NCI-H82 treated with DMSO at 0.1 percent for 48 hours (cell line): ENCODE results near the gene XCL1.

Experiments
- DNase-seq: peaks from one replicate; lab custom pipeline; 2025; ENCODE audit not compliant: unreplicated experiment; lab: John Stamatoyannopoulos, UW

The XCL1 gene

DNA sequence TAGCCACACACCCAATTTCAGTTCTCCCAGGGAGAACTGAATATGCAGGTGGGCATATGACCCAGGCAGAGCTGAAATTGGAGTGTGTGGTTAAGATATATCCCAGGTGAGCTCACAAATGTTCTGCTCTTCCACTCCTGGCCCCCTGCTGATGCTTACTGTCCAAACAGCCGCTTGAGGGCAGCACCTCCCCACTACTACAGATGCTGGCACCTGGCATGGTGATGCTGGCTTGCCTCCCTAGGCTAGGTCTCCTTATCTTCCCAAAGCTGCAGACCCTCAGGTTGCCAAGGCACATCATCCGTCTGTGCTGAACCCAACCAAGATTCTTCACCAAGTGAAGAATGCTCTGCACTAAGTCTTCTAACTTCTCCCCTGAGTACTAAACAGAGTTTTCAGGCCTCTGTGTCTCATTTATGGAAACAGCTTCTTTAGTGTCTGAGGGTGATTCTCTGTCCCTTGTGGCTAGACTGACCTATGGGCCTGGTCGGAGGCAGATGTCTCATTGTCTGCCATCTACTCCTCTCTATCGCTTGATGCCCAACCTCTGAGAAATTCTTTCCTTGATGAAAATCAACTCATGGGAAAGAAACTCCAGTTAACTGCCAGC, 27.2 kb downstream of the XCL1 start:
- DNase-seq, result peak; percentile 56

- no peak for DNase-seq
Observed at GRCh38 chr1:168605443-168605842, 29.0 kb downstream of the XCL1 start.

- no peak for DNase-seq
Observed at GRCh38 chr1:168606096-168606495, 29.7 kb downstream of the XCL1 start.

DNA sequence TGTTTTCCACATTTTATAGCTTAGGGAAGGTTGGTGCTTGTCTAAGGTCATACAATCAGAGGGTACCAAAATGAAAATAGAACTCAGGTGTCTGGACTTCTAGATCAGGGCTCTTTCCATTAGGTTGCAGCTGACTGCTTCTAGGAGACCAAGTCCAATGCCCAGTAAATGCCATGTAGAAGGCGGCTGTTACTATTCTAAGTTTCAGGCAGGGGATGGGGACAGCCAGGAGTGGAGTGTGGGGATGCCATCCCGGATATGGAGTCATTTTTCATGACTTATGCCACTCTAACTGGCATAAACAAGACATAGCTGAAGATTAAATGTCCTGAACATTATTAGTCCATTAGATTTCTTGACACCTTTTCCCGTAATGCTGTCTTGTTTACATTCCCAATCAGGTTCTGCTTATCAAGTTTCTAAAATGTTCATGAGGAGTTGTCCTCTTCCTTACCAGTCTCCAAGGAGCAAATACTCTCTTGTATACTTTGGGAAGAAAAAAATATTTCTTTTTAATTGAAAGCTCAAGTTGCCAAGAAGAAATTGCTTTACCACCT, 31.5 kb downstream of the XCL1 start:
- no peak for DNase-seq

GRCh38 chr1:168608796-168609715, 32.7 kb downstream of the XCL1 start:
- no peak for DNase-seq

DNA sequence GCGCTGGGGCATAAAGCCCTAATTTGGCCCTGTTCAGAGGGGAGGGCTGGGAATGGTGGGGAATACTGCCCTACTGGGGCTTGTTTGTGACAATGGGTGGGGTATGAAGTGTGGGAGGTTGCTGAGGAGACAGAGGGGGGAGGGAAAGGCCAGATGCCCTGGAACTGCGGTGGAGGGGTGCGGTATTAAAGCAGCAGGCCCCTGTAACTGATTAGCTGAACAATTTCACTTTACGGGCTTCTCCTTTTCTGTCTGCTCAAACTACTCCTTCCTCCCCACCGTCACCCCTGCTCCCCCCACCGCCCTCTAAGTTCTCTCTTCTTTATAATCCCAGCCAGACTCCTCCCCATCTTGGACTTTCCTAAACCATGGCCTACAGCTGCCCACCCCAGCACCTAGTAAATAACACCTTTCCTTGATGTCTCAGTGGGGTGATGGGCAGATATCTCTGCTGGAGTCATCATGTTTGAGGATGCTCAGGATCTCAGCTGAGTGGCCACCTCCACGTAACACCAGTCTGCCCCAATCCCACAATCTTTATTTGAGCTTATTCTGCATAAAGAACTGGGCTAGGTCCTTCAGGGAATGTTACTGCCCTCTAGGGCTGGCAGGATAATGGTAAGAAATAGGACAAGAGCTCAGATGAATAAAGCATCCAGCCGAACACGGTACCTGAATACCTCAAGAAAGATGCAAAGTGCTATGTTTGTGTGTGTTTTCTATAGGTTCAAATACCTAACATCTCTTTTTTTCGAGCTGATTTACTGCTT, 33.5 kb downstream of the XCL1 start:
- no peak for DNase-seq

DNA sequence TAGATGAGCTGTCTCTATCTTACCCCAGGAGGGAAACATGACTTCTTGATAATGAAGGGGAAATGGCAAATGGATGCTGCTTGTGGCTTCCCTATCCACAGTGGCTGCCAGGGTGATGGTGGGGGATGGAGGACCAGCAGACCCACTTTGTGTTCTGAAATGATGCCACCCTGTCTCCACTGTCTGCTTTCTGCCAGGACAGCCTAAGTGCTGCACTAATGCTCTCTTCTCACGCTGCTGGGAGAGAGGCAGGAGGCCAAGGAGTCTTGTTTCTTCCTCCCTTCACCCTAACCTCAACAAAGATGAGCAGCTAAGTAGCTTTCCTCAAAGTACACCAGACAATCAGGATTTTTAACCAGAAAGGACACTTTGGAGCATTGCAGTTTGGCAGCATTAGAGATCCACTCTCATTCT, 36.6 kb downstream of the XCL1 start:
- no peak for DNase-seq

DNA sequence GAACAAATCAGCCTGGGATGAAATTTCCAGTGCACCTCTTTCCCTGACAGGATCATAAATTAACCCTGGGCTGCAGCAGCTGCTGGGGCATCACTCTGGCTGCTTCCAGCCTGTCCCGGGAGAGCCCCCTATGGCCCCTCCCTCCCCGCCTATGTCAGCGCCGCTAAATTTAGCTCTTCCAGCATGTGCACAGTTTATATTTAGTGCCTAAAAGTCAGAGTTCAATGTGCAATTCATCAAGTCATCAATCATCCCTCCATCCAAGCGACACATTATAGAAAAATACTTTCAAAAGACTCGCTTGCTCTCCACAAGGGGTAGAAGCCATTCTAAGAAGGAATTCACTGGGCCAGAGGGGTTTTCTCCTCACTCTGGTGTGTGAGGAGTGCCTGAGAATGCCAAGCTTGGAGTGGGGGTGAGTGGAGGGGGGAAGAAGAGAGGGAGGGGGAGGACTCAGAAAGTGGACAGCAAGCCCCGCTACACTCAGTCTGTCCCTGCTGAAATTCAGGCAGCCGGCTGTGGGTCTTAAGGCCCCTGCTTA, 37.4 kb downstream of the XCL1 start:
- DNase-seq, result peak; percentile 34

DNA sequence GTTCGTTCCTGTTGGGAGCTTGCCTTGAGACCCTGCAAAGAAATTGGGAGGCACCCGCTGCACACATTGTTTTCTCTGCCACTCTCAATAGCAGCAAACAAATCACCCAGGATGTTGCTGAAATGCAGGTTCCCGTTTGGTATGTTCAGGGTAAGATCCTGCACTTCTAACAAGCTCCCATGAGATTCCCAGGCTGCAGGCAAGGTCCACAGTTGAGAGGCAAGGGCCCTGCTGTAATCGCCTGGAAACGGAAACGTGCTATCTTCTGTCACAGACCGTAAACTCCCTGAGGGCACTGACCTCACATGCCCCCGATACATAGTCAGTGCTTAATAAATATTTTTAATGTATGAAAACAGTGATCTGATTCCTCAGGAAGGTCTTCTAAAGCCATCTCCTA, 37.8 kb downstream of the XCL1 start:
- DNase-seq, result no peak

GRCh38 chr1:168615965-168616364, 39.6 kb downstream of the XCL1 start:
- no peak for DNase-seq

DNA sequence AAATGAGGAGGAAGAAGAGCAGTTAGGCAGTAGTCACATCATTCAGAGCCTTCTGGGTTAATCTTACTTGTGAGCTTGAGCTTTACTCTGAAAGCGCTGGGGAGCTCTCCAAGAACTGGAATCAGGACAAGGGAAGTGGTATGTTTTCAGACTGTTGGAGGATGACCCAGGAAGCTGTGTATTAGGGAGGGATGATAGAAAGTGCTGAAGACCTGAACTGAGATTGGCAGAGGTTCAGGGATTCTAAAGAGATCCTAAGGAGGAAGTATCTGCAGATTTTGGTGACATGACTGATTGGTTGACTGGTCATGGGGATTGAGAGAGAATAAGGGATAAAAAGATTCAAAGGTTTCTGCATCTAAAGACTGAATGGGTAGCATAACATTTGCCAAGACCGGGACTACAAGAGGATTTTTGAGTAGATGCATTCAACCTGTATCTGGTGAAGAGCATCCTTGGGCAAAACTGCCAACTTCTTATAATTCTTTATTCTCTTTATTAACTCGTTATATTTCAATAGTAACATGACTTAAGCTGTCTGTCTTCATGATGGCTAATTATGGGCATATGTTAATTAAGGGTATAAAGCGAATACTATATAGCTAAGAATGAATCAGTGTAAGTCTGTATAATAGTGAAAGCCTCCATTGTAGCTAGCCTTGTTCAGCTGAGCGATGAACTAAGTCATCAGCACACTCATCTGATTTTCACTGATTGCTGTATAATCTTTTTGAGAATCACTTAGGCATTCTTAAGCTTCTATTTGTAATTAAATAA, 41.8 kb downstream of the XCL1 start:
- DNase-seq, result no peak

DNA sequence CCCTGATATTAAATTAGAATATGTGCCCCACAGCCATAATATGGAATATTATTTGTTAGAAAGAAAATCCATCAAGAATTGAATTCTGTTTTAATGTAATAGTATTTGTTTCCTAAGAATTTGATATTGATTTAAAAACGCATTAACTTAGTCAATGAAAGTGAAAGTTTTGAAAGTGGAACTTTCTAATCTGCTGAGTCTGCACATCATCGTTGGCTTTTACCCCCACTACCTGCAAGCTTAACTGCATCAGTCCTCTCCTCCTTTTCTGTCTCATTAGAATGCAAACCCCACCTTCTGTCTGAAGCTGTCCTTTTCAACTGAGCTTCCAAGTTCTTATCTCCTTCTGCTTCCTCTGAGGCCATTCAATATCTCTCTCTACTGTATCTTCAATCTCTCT, 42.5 kb downstream of the XCL1 start:
- no peak for DNase-seq

DNA sequence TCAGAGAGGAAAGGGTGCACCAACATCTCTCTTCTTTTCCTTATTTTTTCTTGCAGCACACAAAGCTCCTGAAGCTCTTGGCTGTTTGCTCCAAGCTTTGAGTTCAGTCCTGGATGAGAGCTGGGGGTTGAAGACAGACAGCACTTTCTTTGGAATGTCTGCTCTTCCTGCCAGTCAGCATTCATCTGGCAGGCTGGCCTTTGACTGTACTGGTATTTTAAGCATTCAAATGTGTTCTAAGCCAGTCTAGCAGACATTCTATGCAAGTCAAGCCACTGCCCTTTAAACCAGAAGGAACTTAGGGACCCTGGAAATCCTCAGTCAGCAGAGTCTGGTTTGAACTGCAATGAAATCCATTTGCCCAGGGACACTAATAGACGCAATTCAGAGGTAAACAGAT, 45.0 kb downstream of the XCL1 start:
- DNase-seq, result no peak

GRCh38 chr1:168623003-168623828, 46.8 kb downstream of the XCL1 start:
- DNase-seq, result no peak

DNA sequence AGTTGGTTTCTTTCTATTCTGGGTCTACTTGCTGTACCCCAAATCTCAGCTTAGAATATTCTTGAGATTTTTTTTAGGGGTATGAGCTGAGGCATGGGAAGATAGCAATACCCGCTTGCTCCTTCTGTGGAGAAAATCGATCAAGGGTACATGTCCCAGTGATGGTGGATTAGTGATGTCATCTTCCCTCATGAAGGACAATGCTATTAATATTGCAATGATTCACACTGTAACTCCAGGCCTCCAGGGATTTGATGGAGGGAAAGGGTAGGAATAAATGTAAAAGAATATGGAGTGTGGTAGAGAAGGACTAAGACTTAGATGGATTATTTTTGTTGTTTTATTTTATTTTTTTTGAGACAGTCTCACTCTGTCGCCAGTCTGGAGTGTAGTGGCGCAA, 47.4 kb downstream of the XCL1 start:
- no peak for DNase-seq

- DNase-seq, result no peak
Observed at GRCh38 chr1:168626326-168626725, 49.9 kb downstream of the XCL1 start.

DNA sequence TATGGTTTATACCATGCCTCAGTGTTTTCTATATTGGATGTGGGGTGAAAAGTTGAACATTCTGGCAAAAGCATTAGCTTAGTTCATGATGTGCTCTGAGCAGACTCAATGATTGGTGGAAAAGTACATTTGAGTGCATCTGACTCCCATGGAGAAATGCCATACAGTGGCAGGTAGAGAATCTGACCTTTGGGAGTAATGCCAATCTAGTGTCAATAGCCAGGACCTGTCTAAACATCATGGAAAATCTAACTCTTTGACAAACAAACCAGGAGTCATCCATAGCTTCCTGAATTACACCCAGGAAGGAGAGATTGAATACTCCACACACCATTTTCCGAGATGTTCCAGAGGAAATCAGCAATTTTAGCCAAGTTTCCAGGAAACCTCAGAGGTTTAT, 51.0 kb downstream of the XCL1 start:
- DNase-seq, result no peak

DNA sequence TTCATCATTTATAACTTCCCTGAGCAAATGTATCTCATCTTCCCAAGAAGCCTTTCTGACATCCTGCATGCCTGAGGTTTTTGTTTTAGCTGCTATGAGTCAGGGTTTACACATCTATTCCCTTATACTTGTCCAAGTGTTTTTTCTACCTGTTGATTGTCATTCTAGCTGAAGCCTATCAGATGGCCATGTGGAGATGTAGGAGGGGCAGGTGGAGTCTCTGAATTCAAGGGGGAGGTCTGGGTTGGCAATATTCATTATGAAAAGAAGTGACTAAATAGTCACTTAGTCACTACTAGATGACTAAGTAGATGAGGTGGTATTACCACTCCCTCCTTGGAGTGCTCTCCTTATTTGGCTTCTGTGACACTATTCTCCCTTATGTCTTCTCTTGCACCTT, 52.4 kb downstream of the XCL1 start:
- DNase-seq, result no peak

- no peak for DNase-seq
Observed at GRCh38 chr1:168629466-168629865, 53.1 kb downstream of the XCL1 start.
